Myometrial cell (primary cell): Measurements from ENCODE around the gene TRIM45. TPM values are rescaled to one million over a fixed set of nuclear protein-coding genes. Genes with fewer than 3 reads are reported as not detected.

Source experiments
- total RNA-seq: library from RNA; depleted of rRNA; stranded (reverse); fragments of >200 nt; gene quantifications from 2 replicates; pipeline ENCODE4 v1.2.3, GENCODE V29; 2015

The TRIM45 gene
- 1.4 and 2.5 TPM in 2 replicates for total RNA-seq

GRCh38 chr1:117121589-117122329 lies at the start of gene TRIM45:
TSS of gene TRIM45 (minus strand) at chr1:117121749. CDS start at chr1:117121201, 548 bp downstream.

Other genes starting within 250 kb of the TRIM45 start
- gene PTGFRN, start 211.8 kb downstream of the TRIM45 start, total RNA-seq = 4.6 and 5.8 TPM in 2 replicates
- gene CD101, start 120.0 kb downstream of the TRIM45 start, total RNA-seq = not detected in 2 replicates
- 8.4 and 10.3 TPM in 2 replicates for gene TTF2, start 61.4 kb downstream of the TRIM45 start, total RNA-seq
- gene VTCN1, start 89.2 kb upstream of the TRIM45 start, total RNA-seq = not detected in 2 replicates
- gene MAN1A2, start 245.7 kb upstream of the TRIM45 start, total RNA-seq = 22.3 and 22.8 TPM in 2 replicates